ENCODE data around the gene SCARF2. TPM values are rescaled to one million over a fixed set of nuclear protein-coding genes. Genes with fewer than 3 reads are reported as not detected.
A peak's percentile ranks its signal among the peaks of the same experiment; 100 is the strongest.
"Not testable (repeated sequence)": the region's sequence is repeated elsewhere in the genome, so short reads cannot be mapped to it uniquely, and the experiment has no call there.

The SCARF2 gene, protein sequence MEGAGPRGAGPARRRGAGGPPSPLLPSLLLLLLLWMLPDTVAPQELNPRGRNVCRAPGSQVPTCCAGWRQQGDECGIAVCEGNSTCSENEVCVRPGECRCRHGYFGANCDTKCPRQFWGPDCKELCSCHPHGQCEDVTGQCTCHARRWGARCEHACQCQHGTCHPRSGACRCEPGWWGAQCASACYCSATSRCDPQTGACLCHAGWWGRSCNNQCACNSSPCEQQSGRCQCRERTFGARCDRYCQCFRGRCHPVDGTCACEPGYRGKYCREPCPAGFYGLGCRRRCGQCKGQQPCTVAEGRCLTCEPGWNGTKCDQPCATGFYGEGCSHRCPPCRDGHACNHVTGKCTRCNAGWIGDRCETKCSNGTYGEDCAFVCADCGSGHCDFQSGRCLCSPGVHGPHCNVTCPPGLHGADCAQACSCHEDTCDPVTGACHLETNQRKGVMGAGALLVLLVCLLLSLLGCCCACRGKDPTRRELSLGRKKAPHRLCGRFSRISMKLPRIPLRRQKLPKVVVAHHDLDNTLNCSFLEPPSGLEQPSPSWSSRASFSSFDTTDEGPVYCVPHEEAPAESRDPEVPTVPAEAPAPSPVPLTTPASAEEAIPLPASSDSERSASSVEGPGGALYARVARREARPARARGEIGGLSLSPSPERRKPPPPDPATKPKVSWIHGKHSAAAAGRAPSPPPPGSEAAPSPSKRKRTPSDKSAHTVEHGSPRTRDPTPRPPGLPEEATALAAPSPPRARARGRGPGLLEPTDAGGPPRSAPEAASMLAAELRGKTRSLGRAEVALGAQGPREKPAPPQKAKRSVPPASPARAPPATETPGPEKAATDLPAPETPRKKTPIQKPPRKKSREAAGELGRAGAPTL
- total RNA-seq = 1 to 10 TPM; 2.9 to 3.1 TPM
- under 1 TPM; 0.07 to 0.51 (median 0.10) TPM for polyA plus RNA-seq
- total RNA-seq = 0.34 to 3.9 (median 2.4) reads per million in 6 experiments

DNA sequence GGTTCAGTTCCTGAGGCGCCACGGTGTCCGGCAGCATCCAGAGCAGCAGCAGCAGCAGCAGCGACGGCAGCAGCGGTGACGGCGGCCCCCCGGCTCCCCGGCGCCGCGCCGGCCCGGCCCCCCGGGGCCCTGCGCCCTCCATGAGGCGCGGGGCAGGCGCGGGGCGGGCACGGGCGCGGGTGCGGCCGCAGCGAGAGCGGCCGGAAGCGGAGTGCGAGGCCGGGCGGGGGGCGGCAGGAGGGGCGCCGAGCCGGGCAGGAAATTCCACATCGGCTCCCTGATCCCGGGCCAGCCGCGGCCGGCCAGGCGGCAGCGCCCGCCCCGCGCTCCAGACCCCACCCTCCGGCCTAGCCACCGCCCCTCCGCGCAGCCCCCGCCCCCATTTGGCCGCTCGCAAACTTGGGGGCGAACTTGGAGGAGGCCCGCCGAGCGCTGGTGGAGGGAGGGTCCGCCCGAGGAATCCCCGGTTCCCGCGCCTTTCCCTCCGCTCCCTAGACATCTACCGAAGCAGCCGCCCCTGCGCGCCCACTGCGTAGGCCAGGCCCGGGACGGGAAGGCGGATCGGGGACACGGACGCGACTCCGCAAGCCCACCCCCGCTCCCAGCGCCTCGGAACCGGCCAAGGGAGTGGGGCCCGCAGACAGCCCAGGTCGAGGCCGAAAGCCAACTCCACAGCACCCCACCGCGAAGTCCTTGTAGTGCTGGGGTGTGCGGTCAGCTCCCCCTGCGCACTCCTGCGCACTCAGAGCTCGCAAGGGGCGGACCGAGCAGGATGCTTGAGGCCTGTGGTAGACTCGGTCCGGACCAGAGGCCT, at the start of gene SCARF2:
SCARF2 (minus strand) TSS at position 213 of the 814 bp plus-strand sequence; CDS start at position 142, 71 bp downstream.
- H3K27me3 Mint-ChIP-seq = peaks cover 25 to 44% (median 35%) of the 10 kb centered on the region in 5 donors

DNA sequence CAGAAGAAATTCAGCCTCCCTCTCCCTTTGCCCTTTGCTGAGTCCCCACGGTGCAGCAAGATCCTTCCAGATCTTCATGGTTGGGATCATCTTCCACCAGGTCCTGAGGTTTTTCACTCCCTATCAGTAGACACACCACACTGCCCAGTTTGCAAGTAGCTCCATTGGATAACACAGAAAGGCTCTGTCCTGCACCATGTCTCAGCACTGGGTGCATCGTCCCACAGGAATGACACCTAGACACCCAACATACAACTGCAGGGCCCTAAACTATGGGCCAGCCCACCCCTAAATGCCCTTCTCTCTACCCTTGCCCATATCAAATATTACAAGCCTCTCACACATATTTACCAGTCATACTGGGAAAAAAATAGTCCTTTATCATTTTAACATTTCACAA, 48.6 kb upstream of the SCARF2 start:
- POLR2A ChIA-PET = interaction anchor here (0.7 to 1.3 kb wide), 2 partner anchors 21 to 81 kb away, joined by 3 to 6 read pairs; no protein-coding TSS in a partner anchor
- H3K9me3 Mint-ChIP-seq = no peaks in the 10 kb centered on the region
- H3K4me3 Mint-ChIP-seq = no peak overlapping the region
- H3K4me1 Mint-ChIP-seq = peaks cover 30 to 60% (median 48%) of the 10 kb centered on the region in 4 donors
- peaks cover 0 to 52% (median 7%) of the 10 kb centered on the region in 3 donors for H3K36me3 Mint-ChIP-seq
- no peak for DNase-seq
- H3K27ac Mint-ChIP-seq = peak overlapping the region in 1 of 10 donors; percentile 16
- ATAC-seq = no peak
- H3K27me3 Mint-ChIP-seq = no peaks in the 10 kb centered on the region

More for the DNA sequence above, at the start of gene SCARF2:
- peaks cover 21 to 29% (median 22%) of the 10 kb centered on the region in 4 donors for H3K4me1 Mint-ChIP-seq
- peak; percentile 42 to 48 for ATAC-seq
- peak within 1 kb of the TSS in 7 of 10 donors; percentile 16 to 83 (median 46) for H3K27ac Mint-ChIP-seq
- H3K9me3 Mint-ChIP-seq = no peaks in the 10 kb centered on the region
- DNase-seq = peak in 1 of 10 donors; percentile 57
- POLR2A ChIA-PET = interaction anchor here (1.1 to 1.2 kb wide), 2 partner anchors 8 to 69 kb away, joined by 3 read pairs; partner anchors contain the start of gene MED15
- H3K4me3 Mint-ChIP-seq = peak within 1 kb of the TSS; percentile 77 to 90 (median 84)
- peaks cover 0 to 6% (median 3%) of the 10 kb centered on the region in 3 donors for H3K36me3 Mint-ChIP-seq

DNA sequence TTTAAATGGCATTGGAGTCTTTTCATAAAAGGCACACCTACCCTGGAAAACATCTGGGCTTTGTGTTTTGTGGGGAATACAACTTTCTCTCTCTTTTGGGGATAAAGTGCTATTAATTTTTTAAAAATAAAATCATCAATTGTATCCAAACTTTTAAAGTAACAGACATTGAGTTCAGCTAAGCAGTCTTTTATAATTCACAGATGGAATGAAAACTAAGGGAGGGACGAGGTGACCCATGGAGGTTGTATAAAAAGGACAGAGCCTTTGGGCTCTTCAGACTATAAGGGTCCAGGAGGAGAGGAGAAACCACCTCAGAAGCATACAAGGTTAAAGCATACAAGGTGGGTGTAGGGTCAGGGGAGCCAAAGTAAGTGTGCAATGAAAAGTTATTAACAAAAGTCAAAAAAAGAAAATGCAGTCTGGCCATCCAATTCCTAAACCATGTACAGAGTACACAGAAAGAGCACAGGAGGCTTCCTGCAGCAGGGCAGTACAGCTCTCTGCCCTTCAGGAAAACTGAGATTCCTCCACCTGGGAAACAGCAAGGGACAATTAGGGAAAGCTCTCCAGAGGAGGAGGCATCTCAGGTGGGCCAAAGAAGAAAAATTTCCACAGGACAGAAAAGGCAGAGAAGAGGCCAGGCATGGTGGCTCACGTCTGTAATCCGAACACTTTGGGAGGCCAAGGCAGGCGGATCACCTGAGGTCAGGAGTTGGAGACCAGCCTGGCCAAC, 47.5 kb upstream of the SCARF2 start:
- DNase-seq = no peak
- Mint-ChIP-seq H3K9me3 (no peaks in the 10 kb centered on the region), H3K4me1 (peaks cover 23 to 50% (median 37%) of the 10 kb centered on the region in 4 donors), H3K27ac (peak overlapping the region in 1 of 10 donors; percentile 7), H3K4me3 (no peak overlapping the region), H3K27me3 (no peaks in the 10 kb centered on the region), H3K36me3 (peaks cover 0 to 52% (median 9%) of the 10 kb centered on the region in 3 donors)
- no peak for ATAC-seq
- POLR2A ChIA-PET = interaction anchor here (0.7 to 1.3 kb wide), 2 partner anchors 20 to 79 kb away, joined by 3 to 6 read pairs; no protein-coding TSS in a partner anchor

DNA sequence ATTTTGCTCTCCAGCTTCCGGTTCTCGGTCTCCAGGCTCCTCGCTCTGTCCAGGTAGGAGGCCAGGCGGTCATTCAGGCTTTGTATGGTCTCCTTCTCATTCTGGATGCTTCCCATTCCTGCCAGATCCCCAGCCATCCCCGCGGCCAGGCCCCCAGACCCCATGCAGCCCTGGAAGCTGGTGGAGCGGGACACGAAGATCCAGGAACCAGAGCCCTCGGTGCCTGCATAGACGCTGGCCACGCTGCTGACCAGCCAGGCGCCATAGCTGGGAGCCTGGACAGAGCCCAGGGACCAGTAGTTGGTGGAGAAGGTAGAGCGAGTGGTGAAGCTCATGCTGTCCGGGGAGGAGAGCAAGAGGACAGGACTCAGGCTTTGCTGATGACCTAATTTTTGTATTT, 46.1 kb upstream of the SCARF2 start:
- Mint-ChIP-seq H3K36me3 (peaks cover 0 to 48% (median 9%) of the 10 kb centered on the region in 3 donors), H3K4me3 (no peak overlapping the region), H3K9me3 (no peaks in the 10 kb centered on the region), H3K27me3 (no peaks in the 10 kb centered on the region), H3K27ac (peak overlapping the region in 1 of 10 donors; percentile 80), H3K4me1 (peaks cover 20 to 43% (median 27%) of the 10 kb centered on the region in 4 donors)
- ATAC-seq (no peak), DNase-seq (no peak)
- POLR2A ChIA-PET = interaction anchor here (0.7 to 1.5 kb wide), 3 partner anchors 9 to 91 kb away, joined by 3 to 5 read pairs (median 3); no protein-coding TSS in a partner anchor

DNA sequence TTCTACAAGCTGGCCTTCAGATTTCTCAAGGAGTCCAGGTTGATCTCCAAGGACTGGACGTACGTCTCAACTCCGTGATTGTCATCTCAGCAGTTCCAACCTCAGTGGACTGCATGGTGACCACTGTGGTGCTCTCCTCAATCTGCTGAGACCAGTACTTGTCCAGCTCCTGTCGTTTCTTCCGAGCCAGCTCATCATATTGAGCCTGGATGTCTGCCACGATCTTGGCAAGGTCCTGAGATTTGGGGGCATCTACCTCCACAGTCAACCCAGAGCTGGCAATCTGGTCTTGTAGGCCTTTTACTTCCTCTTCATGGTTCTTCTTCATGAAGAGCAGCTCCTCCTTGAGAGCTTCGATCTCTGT, 45.5 kb upstream of the SCARF2 start:
- not testable (repeated sequence) for H3K9me3 Mint-ChIP-seq, ATAC-seq, H3K27me3 Mint-ChIP-seq, H3K27ac Mint-ChIP-seq, DNase-seq, H3K4me3 Mint-ChIP-seq
- peaks cover 16 to 36% (median 22%) of the 10 kb centered on the region in 4 donors for H3K4me1 Mint-ChIP-seq
- peaks cover 0 to 42% (median 4%) of the 10 kb centered on the region in 3 donors for H3K36me3 Mint-ChIP-seq
- POLR2A ChIA-PET = interaction anchor here (0.5 to 1.5 kb wide), 4 partner anchors 10 to 92 kb away, joined by 3 read pairs; no protein-coding TSS in a partner anchor

DNA sequence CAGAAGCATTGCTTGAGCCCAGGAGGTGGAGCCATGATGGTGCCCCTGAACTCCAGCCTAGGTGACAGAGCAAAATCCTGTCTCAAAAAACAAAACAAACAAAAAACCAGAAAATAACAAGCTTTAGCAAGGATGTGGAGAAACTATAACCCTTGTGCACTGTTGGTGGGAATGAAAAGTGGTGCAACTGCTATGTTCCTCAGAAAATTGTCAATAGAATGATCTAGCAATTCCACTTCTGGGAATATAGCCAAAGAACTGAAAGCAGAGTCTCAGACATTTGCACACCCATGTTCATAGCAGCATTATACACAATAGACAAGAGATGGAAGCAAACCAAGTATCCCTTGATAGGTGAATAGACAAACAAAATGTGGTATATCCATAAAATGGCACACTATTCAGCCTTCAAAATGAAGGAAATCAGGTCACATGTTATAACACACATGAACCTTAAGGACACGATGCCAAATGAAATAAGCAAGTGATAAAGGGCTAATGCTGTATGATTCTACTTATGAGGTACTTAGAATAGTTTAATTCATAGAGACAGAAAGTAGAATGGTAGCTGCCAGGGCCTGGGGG, 42.1 kb upstream of the SCARF2 start:
- no peaks in the 10 kb centered on the region for H3K9me3 Mint-ChIP-seq
- H3K27ac Mint-ChIP-seq = peak overlapping the region in 3 of 10 donors; percentile 6 to 77 (median 11)

DNA sequence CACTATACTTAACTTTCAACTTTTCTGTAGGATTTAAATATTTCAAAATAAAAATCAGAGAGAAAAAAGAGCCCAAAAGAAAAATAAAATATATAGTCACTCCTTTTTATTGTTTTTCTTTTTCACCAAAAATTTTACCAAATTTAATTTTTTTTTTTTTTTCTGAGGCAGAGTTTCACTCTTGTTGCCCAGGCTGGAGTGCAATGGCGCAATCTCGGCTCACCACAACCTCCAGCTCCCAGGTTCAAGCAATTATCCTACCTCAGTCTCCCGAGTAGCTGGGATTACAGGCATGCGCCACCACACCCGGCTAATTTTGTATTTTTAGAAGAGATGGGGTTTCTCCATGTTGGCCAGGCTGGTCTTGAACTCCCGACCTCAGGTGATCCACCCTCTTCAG, 40.4 kb upstream of the SCARF2 start:
- POLR2A ChIA-PET = interaction anchor here (1.0 to 1.5 kb wide), 2 partner anchors 10 to 14 kb away, joined by 4 read pairs; no protein-coding TSS in a partner anchor
- H3K4me3 Mint-ChIP-seq, ATAC-seq, H3K9me3 Mint-ChIP-seq, H3K36me3 Mint-ChIP-seq, H3K27me3 Mint-ChIP-seq, DNase-seq: not testable (repeated sequence)
- H3K27ac Mint-ChIP-seq = peak overlapping the region in 2 of 10 donors; percentile 12 to 66
- H3K4me1 Mint-ChIP-seq = peaks cover 7 to 28% (median 19%) of the 10 kb centered on the region in 4 donors

More for the DNA sequence above, 42.1 kb upstream of the SCARF2 start:
- Mint-ChIP-seq H3K4me1 (peaks cover 7 to 34% (median 20%) of the 10 kb centered on the region in 4 donors), H3K36me3 (peaks cover 0 to 20% (median 4%) of the 10 kb centered on the region in 3 donors), H3K27me3 (no peaks in the 10 kb centered on the region), H3K4me3 (no peak overlapping the region)
- ATAC-seq (no peak), DNase-seq (no peak)
- POLR2A ChIA-PET = interaction anchor here (0.6 to 1.5 kb wide), 3 partner anchors 15 to 32 kb away, joined by 3 to 5 read pairs (median 4); no protein-coding TSS in a partner anchor

DNA sequence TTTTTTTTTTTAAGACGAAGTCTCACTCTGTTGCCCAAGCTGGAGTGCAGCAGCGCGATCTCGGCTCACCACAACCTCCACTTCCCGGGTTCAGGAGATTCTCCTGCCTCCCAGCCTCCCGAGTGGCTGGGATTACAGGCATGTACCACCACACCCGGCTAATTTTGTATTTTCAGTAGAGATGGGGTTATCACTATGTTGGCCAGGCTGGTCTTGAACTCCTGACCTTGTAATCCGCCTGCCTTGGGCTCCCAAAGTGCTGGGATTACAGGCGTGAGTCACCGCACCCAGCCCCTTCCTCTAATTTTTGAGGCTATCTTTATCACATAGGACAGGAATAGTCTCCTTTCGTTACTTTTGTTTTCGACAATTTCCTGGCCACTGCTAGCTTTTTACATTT, 37.9 kb upstream of the SCARF2 start:
- H3K9me3 Mint-ChIP-seq, H3K27me3 Mint-ChIP-seq, ATAC-seq, POLR2A ChIA-PET: not testable (repeated sequence)
- Mint-ChIP-seq H3K36me3 (peaks cover 0 to 17% (median 6%) of the 10 kb centered on the region in 3 donors), H3K27ac (peak overlapping the region in 5 of 10 donors; percentile 29 to 90 (median 57)), H3K4me3 (peak overlapping the region in 2 of 10 donors; percentile 14 to 43), H3K4me1 (peaks cover 11 to 29% (median 25%) of the 10 kb centered on the region in 4 donors)
- DNase-seq = peak in 1 of 10 donors; percentile 8

DNA sequence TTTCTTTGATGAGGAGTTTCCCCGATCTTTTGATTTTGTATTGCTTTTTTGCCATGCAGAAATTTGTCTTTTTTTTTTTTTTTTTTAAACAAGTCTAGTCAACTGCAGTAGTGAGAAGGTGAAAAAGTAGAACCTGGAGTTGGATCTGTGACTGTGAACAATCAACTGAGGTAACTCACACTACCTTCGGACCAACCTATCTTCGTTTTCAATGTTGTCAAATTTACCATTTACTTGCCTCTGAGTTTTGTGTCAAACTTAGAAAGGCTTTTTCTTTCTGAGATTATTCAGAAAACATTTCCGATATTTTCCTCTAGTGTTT, 37.5 kb upstream of the SCARF2 start:
- Mint-ChIP-seq H3K4me3 (peak overlapping the region in 2 of 10 donors; percentile 43 to 61), H3K4me1 (peaks cover 12 to 30% (median 24%) of the 10 kb centered on the region in 4 donors), H3K27me3 (no peaks in the 10 kb centered on the region), H3K27ac (peak overlapping the region in 8 of 10 donors; percentile 12 to 90 (median 42)), H3K36me3 (peaks cover 0 to 22% (median 8%) of the 10 kb centered on the region in 3 donors), H3K9me3 (no peaks in the 10 kb centered on the region)
- POLR2A ChIA-PET = interaction anchor here (0.7 kb wide), 1 partner anchor 33 kb away, joined by 4 read pairs; no protein-coding TSS in a partner anchor
- DNase-seq (no peak), ATAC-seq (no peak)

DNA sequence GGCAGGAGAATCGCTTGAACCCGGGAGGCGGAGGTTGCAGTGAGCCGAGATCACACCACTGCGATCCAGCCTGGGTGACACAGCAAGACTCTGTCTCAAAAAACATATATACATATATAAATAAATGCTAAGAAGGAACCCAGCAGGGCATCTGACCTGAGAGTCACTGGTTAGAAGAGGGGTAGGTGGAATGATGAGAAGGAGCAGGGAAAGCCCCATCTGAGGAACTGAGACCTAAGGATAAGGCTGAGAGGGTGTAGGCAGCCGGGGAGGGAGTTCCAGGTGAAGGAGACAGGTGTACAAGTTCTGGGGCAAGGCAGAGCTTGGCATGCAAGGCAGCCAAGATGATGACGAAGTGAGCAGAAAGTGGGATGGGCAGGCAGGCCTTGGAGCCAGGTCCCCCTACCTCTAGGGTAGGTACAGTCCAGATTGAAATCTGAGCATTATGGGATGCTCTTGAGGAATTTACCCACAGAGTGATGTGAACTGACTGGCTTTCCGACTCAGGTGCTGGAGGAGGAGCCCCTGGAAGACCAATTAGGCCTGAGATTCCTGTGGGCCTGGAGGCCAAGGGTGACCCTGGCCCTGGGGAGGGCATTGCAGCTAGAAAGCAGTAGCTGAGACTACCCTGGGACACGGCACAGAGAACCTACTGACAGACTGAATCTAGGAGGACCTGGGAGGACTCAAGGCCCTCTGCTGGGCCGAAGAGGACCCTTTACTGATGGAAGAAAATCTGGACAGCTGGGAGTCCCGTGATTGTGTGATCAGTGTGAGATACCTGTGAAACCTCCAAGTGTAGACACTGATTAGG, 35.2 kb upstream of the SCARF2 start:
- H3K27me3 Mint-ChIP-seq = no peaks in the 10 kb centered on the region
- no peak overlapping the region for H3K4me3 Mint-ChIP-seq
- H3K27ac Mint-ChIP-seq = peak overlapping the region in 9 of 10 donors; percentile 8 to 93 (median 56)
- ATAC-seq (no peak), DNase-seq (peak in 1 of 10 donors; percentile 31)
- peaks cover 5 to 26% (median 8%) of the 10 kb centered on the region in 3 donors for H3K36me3 Mint-ChIP-seq
- no peaks in the 10 kb centered on the region for H3K9me3 Mint-ChIP-seq
- H3K4me1 Mint-ChIP-seq = peaks cover 15 to 40% (median 33%) of the 10 kb centered on the region in 4 donors
- POLR2A ChIA-PET = interaction anchor here (1.3 to 1.5 kb wide), 2 partner anchors 9 to 22 kb away, joined by 3 to 5 read pairs; no protein-coding TSS in a partner anchor
